Tibial nerve (tissue), 4 donors: ENCODE data around the gene PGRMC2. TPM values are rescaled to one million over a fixed set of nuclear protein-coding genes. Genes with fewer than 3 reads are reported as not detected.

Experiments used
- DNase-seq, 2 donors: peaks; one replicate each; pipeline ENCODE4 v3.0.0-alpha.2; 2019; ENCODE audit warnings: low spot score in 2 of 2
- H3K27ac ChIP-seq, 4 donors: fragments of 200-600 bp; sonication (generic) in 3 of 4; one replicate each; pipeline ENCODE4 v1.5.1; 2017 to 2019; ENCODE audit warnings: mild to moderate bottlenecking in 1 of 4
- H3K27me3 ChIP-seq, 2 donors: fragments of 200-600 bp; sonication (generic) in 1 of 2; one replicate each; pipeline versions ENCODE4 v1.5.1 to v1.6.0; 2017 to 2019
- H3K36me3 ChIP-seq, 3 donors: fragments of 200-600 bp; sonication (generic); one replicate each; pipeline ENCODE4 v1.5.1; 2018 to 2019
- H3K4me1 ChIP-seq, 4 donors: fragments of 200-600 bp; sonication (generic) in 3 of 4; one replicate each; pipeline ENCODE4 v1.5.1; 2017 to 2019
- H3K4me3 ChIP-seq, 4 donors: fragments of 200-600 bp; sonication (generic) in 3 of 4; one replicate each; pipeline ENCODE4 v1.5.1; 2017 to 2019; ENCODE audit warnings: mild to moderate bottlenecking in 1 of 4, moderate library complexity in 1 of 4
- H3K9me3 ChIP-seq, 4 donors: fragments of 200-600 bp; sonication (generic) in 3 of 4; one replicate each; pipeline ENCODE4 v1.5.1; 2017 to 2019
- CTCF ChIP-seq, 5 experiments: fragments of 200-600 bp in 3 of 5; fragments of 450-650 bp in 2 of 5; sonication (generic) in 3 of 5; IDR thresholded peaks; one replicate each; pipeline ENCODE4 v1.5.1; 2016 to 2019; ENCODE audit warnings: antibody characterized with exemption in 5 of 5, mild to moderate bottlenecking in 3 of 5, moderate library complexity in 2 of 5
- EP300 ChIP-seq, 2 donors: sonication (generic); formaldehyde crosslinking; IDR thresholded peaks; one replicate each; pipeline ENCODE4 v1.6.1; 2017; ENCODE audit warnings: antibody characterized with exemption in 2 of 2, mild to moderate bottlenecking in 1 of 2
- POLR2A ChIP-seq, 2 donors: fragments of 450-650 bp; IDR thresholded peaks; one replicate each; pipeline ENCODE4 v1.6.1; 2017; ENCODE audit warnings: antibody characterized with exemption in 2 of 2, mild to moderate bottlenecking in 2 of 2, moderate library complexity in 2 of 2
- WGBS, 2 donors: methylation state at CpG; one replicate each; pipeline ENCODE4 v1.1.5; 2018; 5-methylcytosine and 5-hydroxymethylcytosine counted together
- total RNA-seq, 4 donors: library from RNA; depleted of rRNA; stranded (reverse); fragments of >200 nt; gene quantifications; one replicate each; pipeline ENCODE4 v1.1.0, GENCODE V29; 2016

The PGRMC2 gene
- total RNA-seq, 4 donors from 2014 or later: 21.8 to 45.9 (median 29.0) TPM

GRCh38 chr4:128320656-128321055, 33.0 kb upstream of the PGRMC2 start:
- TF ChIP-seq POLR2A (IDR thresholded peaks at IDR 0.05) (no peak), CTCF (IDR thresholded peaks at IDR 0.05) (no peak), EP300 (IDR thresholded peaks at IDR 0.05) (no peak)
- no peak overlapping the region for H3K27ac ChIP-seq
- H3K9me3 ChIP-seq: no peaks in the 10 kb centered on the region
- H3K4me3 ChIP-seq: no peak overlapping the region
- H3K4me1 ChIP-seq: no peaks in the 10 kb centered on the region
- peaks cover 0 to 21% (median 0%) of the 10 kb centered on the region in 3 donors for H3K36me3 ChIP-seq
- H3K27me3 ChIP-seq: no peaks in the 10 kb centered on the region
- no peak for DNase-seq
- WGBS, 2 donors: 69 to 79% methylated on average over 1 of the region's 1 CpG

- Histone ChIP-seq H3K27ac (no peak overlapping the region), H3K4me1 (no peaks in the 10 kb centered on the region), H3K27me3 (no peaks in the 10 kb centered on the region), H3K9me3 (no peaks in the 10 kb centered on the region), H3K36me3 (peaks cover 0 to 6% (median 0%) of the 10 kb centered on the region in 3 donors), H3K4me3 (no peak overlapping the region)
- DNase-seq: no peak
- WGBS, 2 donors: 69 to 76% methylated on average over 2 of the region's 2 CpGs
- no peak for TF ChIP-seq POLR2A (IDR thresholded peaks at IDR 0.05)
- TF ChIP-seq EP300 (IDR thresholded peaks at IDR 0.05): no peak
- TF ChIP-seq CTCF (IDR thresholded peaks at IDR 0.05): no peak
Measured at GRCh38 chr4:128315756-128316520, 28.3 kb upstream of the PGRMC2 start.

- Histone ChIP-seq H3K27ac (no peak overlapping the region), H3K36me3 (peaks cover 0 to 6% (median 0%) of the 10 kb centered on the region in 3 donors), H3K27me3 (no peaks in the 10 kb centered on the region), H3K4me3 (no peak overlapping the region), H3K4me1 (peaks cover 0 to 7% (median 0%) of the 10 kb centered on the region in 4 donors), H3K9me3 (no peaks in the 10 kb centered on the region)
- 78 to 84% methylated on average over 2 of the region's 2 CpGs for WGBS, 2 donors
- TF ChIP-seq POLR2A (IDR thresholded peaks at IDR 0.05): no peak
- TF ChIP-seq CTCF (IDR thresholded peaks at IDR 0.05): no peak
- TF ChIP-seq EP300 (IDR thresholded peaks at IDR 0.05): no peak
- no peak for DNase-seq
Measured at GRCh38 chr4:128311659-128312403, 24.2 kb upstream of the PGRMC2 start.

- Histone ChIP-seq H3K36me3 (peaks cover 0 to under 1% (median 0%) of the 10 kb centered on the region in 3 donors), H3K4me1 (peaks cover 0 to 7% (median 0%) of the 10 kb centered on the region in 4 donors), H3K27me3 (no peaks in the 10 kb centered on the region), H3K9me3 (no peaks in the 10 kb centered on the region), H3K4me3 (no peak overlapping the region), H3K27ac (peak overlapping the region in 2 of 4 donors; percentile 8 to 12)
- no peak for DNase-seq
- 23 to 44% methylated on average over 6 of the region's 6 CpGs for WGBS, 2 donors
- TF ChIP-seq EP300 (IDR thresholded peaks at IDR 0.05) (no peak), POLR2A (IDR thresholded peaks at IDR 0.05) (no peak), CTCF (IDR thresholded peaks at IDR 0.05) (no peak)
Measured at GRCh38 chr4:128310266-128310697, 22.7 kb upstream of the PGRMC2 start.

- Histone ChIP-seq H3K4me3 (no peak overlapping the region), H3K27ac (peak overlapping the region in 2 of 4 donors; percentile 8 to 12)
- DNase-seq: no peak
Measured at GRCh38 chr4:128309585-128309984, 22.0 kb upstream of the PGRMC2 start.

More at GRCh38 chr4:128309585-128309984, 22.0 kb upstream of the PGRMC2 start:
- H3K36me3 ChIP-seq: no peaks in the 10 kb centered on the region
- H3K9me3 ChIP-seq: no peaks in the 10 kb centered on the region
- TF ChIP-seq EP300 (IDR thresholded peaks at IDR 0.05): no peak
- TF ChIP-seq POLR2A (IDR thresholded peaks at IDR 0.05): no peak
- no peak for TF ChIP-seq CTCF (IDR thresholded peaks at IDR 0.05)
- no peaks in the 10 kb centered on the region for H3K27me3 ChIP-seq
- peaks cover 0 to 7% (median 0%) of the 10 kb centered on the region in 4 donors for H3K4me1 ChIP-seq
